GM19463 (cell line): ENCODE measurements around the gene CXXC5.

Experiments
- ATAC-seq: cut with Tn5 transposase; IDR thresholded peaks from one replicate; pipeline ENCODE4 v1.9.1; 2021; ENCODE audit warnings: mild to moderate bottlenecking, moderate library complexity; ENCODE audit not compliant: unreplicated experiment

The CXXC5 gene

DNA sequence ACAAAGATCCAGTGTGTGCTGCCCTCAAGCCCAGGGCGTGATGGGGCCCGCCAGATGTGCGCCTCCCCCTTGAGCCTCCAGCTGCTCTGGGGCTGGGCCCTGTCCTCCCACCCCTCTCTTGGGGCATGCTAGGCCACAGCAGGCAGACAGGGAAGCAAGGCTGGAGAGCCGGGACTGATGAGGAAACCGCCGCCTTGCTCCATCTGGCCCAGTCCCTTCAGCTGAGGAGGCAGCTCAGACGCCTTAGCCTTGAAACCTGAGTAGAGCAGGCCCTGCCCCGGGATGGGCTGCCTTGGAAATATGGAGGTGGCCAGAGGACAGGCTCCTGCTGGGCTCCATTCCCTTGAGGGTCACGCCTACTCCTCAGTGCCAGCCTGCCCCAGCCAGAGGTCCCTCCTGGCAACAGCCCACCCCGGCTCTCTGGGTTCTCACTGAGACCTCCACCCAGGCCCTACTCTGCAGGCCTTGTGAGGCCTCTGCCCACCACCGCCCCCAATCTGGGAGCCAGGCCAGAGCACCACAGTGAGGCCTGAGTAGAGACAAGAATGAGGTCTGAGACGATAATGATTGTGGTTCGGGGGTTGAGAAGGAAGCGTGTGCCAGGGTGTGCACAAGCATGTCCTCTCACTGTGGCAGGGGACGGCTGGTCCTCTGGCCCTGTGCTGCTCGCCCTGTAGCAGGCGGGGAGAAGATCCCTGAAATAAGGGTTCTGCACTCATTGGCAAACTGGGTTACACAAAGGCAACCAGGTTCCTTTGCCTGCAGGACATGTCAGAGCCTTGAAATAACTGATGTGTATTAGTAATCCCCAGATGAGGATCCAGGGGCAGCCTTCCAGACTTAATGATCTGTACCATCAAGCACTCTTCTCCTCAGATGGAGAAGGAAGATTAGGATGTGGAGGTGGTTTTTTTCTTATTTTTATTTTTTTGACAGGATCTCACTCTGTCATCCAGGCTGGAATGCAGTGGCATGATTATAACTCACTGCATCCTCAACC lies 30.9 kb downstream of the CXXC5 start:
- no peak for ATAC-seq

DNA sequence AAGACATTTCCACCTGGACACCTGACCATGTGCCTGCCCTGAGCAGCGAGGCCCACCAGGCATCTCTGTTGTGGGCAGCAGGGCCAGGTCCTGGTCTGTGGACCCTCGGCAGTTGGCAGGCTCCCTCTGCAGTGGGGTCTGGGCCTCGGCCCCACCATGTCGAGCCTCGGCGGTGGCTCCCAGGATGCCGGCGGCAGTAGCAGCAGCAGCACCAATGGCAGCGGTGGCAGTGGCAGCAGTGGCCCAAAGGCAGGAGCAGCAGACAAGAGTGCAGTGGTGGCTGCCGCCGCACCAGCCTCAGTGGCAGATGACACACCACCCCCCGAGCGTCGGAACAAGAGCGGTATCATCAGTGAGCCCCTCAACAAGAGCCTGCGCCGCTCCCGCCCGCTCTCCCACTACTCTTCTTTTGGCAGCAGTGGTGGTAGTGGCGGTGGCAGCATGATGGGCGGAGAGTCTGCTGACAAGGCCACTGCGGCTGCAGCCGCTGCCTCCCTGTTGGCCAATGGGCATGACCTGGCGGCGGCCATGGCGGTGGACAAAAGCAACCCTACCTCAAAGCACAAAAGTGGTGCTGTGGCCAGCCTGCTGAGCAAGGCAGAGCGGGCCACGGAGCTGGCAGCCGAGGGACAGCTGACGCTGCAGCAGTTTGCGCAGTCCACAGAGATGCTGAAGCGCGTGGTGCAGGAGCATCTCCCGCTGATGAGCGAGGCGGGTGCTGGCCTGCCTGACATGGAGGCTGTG lies 32.4 kb downstream of the CXXC5 start:
- ATAC-seq: no peak

GRCh38 chr5:139681112-139681458 lies 32.9 kb downstream of the CXXC5 start:
- no peak for ATAC-seq

- no peak for ATAC-seq
These were observed 33.3 kb downstream of the CXXC5 start for GRCh38 chr5:139681466-139681865.

DNA sequence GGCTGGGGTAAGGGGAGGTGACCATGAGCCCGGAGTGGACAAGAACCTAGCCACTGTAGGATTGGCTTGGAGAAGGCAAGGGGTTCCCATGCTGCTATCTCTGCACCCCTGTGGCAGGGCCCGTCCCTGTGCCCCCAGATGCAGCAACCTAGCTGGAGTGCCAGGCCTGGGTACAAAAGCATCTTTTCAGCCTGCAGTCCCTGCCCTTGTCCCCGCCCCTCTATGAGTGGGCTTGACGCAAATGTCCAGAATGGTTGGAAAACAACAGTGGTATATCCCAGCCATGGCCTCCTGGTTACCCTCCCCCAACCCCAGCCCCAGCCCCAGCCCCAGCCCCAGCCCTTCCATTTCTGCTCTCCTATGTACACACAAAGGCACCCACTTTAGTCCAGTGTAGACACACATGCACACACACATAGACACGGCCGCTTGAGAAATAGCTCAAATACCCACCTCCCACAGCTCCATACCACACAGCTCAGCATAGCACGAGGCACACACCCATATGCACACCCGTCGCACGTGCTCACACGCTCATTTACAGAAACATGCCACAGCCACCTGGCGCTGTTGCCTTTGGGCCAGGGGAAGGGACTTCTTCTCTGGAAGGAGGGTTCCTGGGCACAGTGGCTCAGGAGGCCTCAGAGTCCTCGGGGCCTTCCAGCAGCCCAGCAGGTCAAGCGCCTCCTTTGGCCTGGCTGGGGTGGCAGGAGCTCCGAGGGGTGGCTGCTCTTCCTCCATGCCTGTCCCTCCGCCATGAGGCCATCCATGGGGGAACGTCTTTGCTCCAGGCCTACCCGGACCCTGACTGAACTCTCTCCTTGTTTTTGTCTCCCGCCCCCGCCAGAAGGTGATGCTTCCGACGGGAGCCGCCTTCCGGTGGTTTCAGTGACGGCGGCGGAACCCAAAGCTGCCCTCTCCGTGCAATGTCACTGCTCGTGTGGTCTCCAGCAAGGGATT lies 34.1 kb downstream of the CXXC5 start:
- no peak for ATAC-seq

GRCh38 chr5:139683295-139684271 lies 35.4 kb downstream of the CXXC5 start:
- no peak for ATAC-seq

DNA sequence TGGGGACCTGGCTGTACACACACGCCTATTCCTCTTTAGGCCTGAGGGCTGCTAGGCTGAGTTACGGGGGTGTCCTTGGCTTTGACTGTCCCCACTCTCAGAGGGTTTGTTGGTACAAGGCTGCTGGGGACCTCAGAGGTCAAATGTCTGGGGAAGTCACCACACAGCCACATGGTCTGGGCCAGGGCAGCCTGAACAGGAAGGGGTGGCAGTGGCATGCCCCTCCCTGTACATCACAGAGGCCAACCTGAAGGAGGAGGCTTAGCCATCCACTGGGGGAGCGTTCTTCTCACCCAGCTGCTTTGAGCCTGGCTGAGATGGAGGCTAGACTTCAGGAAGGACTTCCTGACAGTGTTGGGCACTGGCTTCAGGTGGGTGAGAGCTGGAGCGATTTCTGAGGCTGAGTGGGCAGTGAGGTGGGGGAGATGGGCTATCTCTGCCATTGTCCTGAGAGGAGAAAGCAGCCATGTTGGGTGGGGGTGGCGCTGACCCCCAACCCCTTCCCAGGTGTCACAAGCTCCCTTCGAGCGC lies 36.3 kb downstream of the CXXC5 start:
- ATAC-seq: no peak

DNA sequence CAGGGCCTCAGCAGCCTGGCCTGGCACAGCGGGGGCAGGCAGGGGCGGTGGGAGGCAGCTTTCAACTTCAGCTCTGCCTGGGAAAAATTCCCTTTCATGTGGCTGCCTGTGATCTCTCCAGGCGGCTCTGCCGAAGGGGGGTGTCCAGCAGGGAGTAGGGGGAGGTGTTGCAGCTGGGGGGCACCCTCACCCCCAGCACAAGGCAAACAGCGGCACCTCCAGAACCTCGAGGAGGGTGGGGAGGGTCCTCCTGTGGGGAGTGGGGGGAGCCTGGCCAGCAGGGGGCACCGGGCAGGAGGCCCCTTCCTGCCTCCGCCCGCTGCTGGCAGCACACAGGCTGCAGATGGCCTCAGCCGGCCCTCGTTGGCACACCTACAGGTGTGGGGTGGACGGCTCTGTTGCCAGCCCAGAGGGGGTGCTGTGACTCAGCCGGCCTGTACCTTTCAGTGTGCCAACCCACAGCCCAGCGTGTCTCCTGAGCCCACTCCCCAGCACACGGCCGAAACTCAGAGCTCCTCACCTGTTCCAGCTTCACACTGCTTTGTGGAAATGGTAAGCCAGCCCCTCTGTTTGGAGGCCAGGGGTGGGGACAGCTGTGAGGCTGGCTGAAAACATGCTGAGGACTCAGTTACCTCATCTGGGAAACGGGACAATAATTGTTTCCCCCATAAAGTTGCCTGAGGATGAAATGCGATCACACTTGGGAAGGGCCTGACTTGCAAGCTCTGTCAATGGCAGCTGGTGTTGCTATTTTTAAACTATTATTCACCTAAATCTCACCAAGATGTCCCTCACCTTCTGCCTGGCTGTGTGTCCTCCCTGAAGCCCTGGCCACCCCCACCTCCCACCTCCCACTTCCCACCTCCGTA lies 37.0 kb downstream of the CXXC5 start:
- ATAC-seq: no peak

- no peak for ATAC-seq
These were observed 37.7 kb downstream of the CXXC5 start for GRCh38 chr5:139685886-139686285.

DNA sequence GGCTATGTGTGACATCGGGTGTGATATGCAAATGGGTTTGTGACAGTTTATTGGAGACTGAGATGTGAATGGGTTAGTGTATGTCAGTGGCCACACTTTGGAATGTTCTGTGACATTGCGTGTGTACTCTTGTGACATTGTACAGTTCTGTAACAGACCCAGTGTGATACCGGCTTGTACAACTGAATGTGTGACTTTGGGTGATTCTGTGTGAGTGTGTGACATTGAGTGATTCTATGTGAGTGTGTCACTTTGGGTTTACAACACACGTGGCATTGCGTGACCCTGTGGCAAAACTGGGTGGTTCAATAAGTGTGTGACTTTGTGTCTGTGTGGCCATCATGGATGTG lies 38.2 kb downstream of the CXXC5 start:
- no peak for ATAC-seq

DNA sequence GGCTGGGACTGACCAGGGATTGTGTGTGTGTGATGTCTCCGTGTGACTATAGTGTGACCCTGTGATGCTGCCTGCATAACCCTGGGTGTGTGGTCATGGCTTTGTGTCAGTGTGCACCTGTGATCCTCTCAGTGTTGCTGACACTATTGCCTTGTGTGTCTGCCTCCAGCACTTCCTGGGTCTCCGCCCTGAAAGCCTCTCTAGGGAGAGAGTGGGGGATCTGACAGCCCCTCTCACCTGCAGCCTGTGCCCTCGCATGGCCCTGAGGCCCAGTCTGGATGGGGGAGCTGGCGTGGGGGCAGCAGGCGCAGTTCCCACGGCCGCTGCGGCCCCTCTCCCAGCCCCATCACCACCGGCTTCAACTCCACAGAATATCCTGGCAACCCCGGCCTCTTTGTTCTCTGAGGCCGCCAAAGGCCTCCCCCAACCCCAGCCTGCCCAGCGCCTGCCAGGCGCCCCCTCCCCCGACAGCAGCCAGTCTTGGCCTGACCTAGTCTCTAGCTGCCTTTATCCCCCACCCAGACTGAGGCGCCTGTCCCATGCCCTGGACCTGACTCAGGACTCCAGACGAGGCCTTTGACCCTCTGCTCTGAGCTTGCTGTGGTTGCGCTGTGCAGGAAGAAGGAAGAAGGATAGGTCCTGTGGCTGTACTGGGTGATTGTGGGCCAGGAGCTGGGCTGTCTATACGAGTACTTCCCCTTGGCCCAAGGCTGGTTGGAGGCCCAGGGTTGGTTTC lies 38.7 kb downstream of the CXXC5 start:
- ATAC-seq: no peak

DNA sequence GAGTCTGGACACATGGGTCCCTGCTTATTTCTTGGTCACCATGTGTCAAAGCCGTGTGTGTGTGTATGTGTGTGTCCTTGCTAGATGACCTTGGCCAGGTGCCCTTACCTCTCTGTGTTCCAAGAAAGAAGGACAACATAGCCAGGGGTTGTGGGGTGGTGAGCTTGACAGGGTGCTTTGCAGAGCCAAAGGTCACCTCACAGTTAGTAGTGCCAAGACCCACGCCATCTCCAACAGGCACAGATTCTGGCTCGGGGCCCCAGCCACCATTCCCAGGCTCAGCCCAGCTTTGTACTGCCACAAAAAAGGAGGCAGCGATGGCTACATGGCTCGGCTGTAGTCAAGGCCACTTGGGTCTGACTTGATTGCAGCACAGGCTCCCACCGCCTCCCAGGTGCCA lies 39.5 kb downstream of the CXXC5 start:
- ATAC-seq: no peak

GRCh38 chr5:139688088-139688702 lies 40.0 kb downstream of the CXXC5 start:
- ATAC-seq: no peak

DNA sequence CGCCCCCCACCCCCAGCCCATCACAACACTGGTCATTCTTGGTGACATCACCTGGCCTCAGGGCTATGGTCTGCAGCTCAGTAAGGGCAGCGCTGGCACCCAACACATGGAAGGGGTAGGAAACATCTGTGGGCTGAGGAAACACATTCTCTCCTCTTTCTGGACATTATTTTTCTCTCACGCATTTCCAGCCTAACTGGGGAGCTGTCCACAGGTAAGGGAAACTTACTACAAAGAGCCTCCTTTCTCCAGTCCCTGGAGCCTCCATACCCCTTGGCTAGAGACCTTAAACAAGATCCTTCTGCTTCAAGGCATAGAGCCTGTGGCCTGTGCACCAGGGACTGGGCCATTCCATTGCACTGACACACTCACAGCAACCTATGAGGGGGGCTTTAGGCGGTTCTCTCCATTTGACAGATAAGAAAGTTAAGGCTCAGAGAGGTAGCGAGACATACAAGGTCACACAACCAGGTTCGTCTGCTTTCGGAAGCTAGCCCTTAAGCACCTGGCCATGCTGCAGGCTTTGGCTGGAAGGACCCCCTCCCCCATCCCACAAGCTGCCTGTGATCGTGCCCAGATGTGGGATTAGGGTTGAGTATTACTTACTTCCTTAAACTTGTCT lies 40.7 kb downstream of the CXXC5 start:
- ATAC-seq: no peak

DNA sequence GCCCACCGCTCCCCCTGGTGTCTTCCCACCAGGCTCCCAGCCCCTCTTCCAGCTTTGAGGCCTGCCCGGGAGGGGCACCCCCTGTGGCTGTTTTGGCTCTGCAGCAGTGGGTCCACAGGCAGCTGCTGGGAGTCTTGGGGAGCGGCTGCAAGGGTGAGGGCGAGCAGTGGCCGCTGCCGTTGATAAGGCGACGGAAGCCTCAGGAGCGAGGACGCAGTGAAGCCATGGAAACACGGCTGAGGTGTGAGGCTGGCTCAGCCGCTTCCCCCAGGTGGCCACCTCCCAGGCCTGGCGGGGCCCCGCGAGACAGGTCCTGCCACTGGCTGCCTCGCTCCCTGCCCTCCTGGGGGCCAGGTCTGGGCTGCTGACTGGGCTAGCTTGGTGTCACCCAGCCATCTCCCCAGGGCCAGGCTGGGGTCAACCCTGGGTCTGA lies 41.5 kb downstream of the CXXC5 start:
- ATAC-seq: no peak

- ATAC-seq: no peak
These were observed 42.1 kb downstream of the CXXC5 start for GRCh38 chr5:139690064-139690802.
